Neural crest cell (in vitro differentiated cells): ENCODE measurements around the gene TNFRSF12A. TPM values are rescaled to one million over a fixed set of nuclear protein-coding genes. Genes with fewer than 3 reads are reported as not detected.
A peak's percentile ranks its signal among the peaks of the same experiment; 100 is the strongest.

ENCODE experiments used
- DNase-seq: peaks from one replicate; pipeline ENCODE4 v3.0.0; 2021; ENCODE audit warnings: low read depth, mixed read lengths, low spot score
- H3K27ac Mint-ChIP-seq: one replicate; pipeline ENCODE4 v1.8.0; 2021; ENCODE audit warnings: mild to moderate bottlenecking, mixed read lengths; ENCODE audit not compliant: unreplicated experiment
- H3K27me3 Mint-ChIP-seq: 2 replicates; pipeline ENCODE4 v1.8.0; 2021; ENCODE audit warnings: low read depth, mild to moderate bottlenecking, mixed read lengths
- H3K36me3 Mint-ChIP-seq: 2 replicates; pipeline ENCODE4 v1.8.0; 2021; ENCODE audit warnings: low read depth, mild to moderate bottlenecking, mixed read lengths
- H3K4me1 Mint-ChIP-seq: 2 replicates; pipeline ENCODE4 v1.8.0; 2021; ENCODE audit warnings: mixed read lengths
- H3K4me3 Mint-ChIP-seq: one replicate; pipeline ENCODE4 v1.8.0; 2021; ENCODE audit warnings: mild to moderate bottlenecking, mixed read lengths
- H3K9me3 Mint-ChIP-seq: 2 replicates; pipeline ENCODE4 v1.8.0; 2021; ENCODE audit warnings: mixed read lengths
- CTCF ChIP-seq: fragments of 200-600 bp; sonication (generic); conservative IDR thresholded peaks from 2 replicates; pipeline ENCODE4 v1.5.0; 2021; ENCODE audit warnings: antibody characterized with exemption, mild to moderate bottlenecking
- total RNA-seq: library from RNA; stranded (reverse); gene quantifications from 2 replicates; pipeline ENCODE4 v1.2.1, GENCODE V29; 2021

Gene TNFRSF12A
- total RNA-seq, 1 donor from 2014 or later, result 3.5 TPM

GRCh38 chr16:3030222-3031212 is 10.3 kb downstream of the TNFRSF12A start:
- no peak for TF ChIP-seq CTCF
- Mint-ChIP-seq H3K4me1 (peaks cover 7% of the 10 kb centered on the region), H3K27me3 (peaks cover 52% of the 10 kb centered on the region), H3K36me3 (no peaks in the 10 kb centered on the region), H3K9me3 (no peaks in the 10 kb centered on the region), H3K27ac (no peak overlapping the region), H3K4me3 (peak overlapping the region; percentile 7)
- DNase-seq, result no peak

- TF ChIP-seq CTCF, result no peak
- Mint-ChIP-seq H3K27me3 (peaks cover 69% of the 10 kb centered on the region), H3K9me3 (no peaks in the 10 kb centered on the region), H3K36me3 (no peaks in the 10 kb centered on the region), H3K27ac (no peak overlapping the region), H3K4me3 (peak overlapping the region; percentile 27), H3K4me1 (peaks cover 7% of the 10 kb centered on the region)
- DNase-seq, result no peak
These were observed 12.5 kb downstream of the TNFRSF12A start for GRCh38 chr16:3032624-3033023.

- Mint-ChIP-seq H3K4me3 (no peak overlapping the region), H3K36me3 (no peaks in the 10 kb centered on the region)
These were observed 15.3 kb downstream of the TNFRSF12A start for GRCh38 chr16:3035289-3035971.

GRCh38 chr16:3035972-3036725 is 16.0 kb downstream of the TNFRSF12A start:
- no peak overlapping the region for H3K4me3 Mint-ChIP-seq
- TF ChIP-seq CTCF, result no peak
- H3K36me3 Mint-ChIP-seq, result no peaks in the 10 kb centered on the region
- no peak overlapping the region for H3K27ac Mint-ChIP-seq
- no peaks in the 10 kb centered on the region for H3K9me3 Mint-ChIP-seq
- H3K4me1 Mint-ChIP-seq, result peaks cover 7% of the 10 kb centered on the region
- DNase-seq, result no peak
- peaks cover 93% of the 10 kb centered on the region for H3K27me3 Mint-ChIP-seq

More at GRCh38 chr16:3035289-3035971, 15.3 kb downstream of the TNFRSF12A start:
- Mint-ChIP-seq H3K27me3 (peaks cover 88% of the 10 kb centered on the region), H3K9me3 (no peaks in the 10 kb centered on the region), H3K4me1 (peaks cover 7% of the 10 kb centered on the region), H3K27ac (no peak overlapping the region)
- no peak for DNase-seq
- no peak for TF ChIP-seq CTCF

- Mint-ChIP-seq H3K4me3 (no peak within 1 kb of the TSS), H3K27ac (no peak within 1 kb of the TSS), H3K36me3 (no peaks in the 10 kb centered on the region), H3K9me3 (no peaks in the 10 kb centered on the region), H3K4me1 (peaks cover 7% of the 10 kb centered on the region), H3K27me3 (peaks cover 96% of the 10 kb centered on the region)
- no peak for TF ChIP-seq CTCF
- DNase-seq, result no peak
These were observed 16.7 kb downstream of the TNFRSF12A start, which contains the start of gene BICDL2 for GRCh38 chr16:3036726-3037315. Gene BICDL2, minus strand, starts transcription at chr16:3036944. Its CDS starts 1,448 bp downstream, at chr16:3035496.
